ENCODE results near the gene RFX2. TPM values are rescaled to one million over a fixed set of nuclear protein-coding genes. Genes with fewer than 3 reads are reported as not detected.

Gene RFX2
- total RNA-seq, 1 experiment from 2014 or later: 3.7 TPM

DNA sequence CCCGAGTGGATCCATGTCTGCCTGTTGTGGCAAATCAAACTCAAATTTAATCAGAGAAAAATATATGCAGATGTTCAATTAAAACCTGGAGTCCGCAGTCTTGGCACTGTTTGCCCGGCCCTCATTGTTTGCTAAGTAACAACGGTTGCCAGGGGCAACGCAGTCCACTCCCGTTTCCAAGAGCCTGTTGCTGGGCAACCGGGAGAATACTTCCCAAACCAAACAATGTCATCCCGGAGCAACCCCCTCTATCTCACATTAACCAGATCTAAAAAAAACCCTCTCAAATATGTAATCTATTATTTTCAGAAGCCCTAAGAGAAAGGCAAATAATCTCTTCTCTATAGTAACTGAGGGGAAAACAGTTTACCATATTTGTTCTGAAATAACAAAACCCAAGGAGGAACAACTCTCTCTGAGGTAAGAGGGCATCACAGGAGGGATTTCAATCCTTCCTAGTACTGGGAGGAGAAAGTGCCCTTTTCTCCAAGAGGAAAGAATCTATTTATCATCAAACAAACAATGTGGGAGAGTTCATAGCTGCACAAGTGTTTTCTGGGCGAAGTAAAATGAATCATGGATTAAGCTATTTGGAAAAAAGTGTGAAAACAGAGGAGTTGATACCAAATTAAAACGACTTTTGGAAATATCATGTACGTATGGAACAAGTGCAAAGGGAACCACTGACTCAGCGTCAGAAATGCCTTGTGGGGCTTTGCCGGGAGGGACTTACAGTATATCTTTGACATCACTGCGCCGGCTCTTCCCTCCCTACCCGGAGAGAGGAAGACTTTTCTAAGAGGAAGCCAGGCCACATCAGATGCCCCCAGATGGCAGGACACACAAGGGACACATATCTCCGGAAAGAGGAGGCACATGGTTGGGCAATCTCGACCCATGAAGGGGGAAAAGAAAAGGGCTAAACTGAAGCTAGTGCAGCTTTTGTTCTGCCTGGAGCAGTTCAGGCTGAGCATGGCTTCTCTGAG lies 43.3 kb downstream of the RFX2 start:
- H3K4me2 ChIP-seq (ENCODE audit: insufficient read depth, insufficient read length, low read length): no peak overlapping the region
- H3K23ac ChIP-seq (ENCODE audit: insufficient read length, low read depth, low read length): no peak overlapping the region
- H3K27me3 Mint-ChIP-seq (ENCODE audit: low read depth): peaks cover 42% of the 10 kb centered on the region
- H3K4ac ChIP-seq (ENCODE audit: low read depth, low read length): peak overlapping the region; percentile 100
- H3K36me3 Mint-ChIP-seq (ENCODE audit: insufficient read depth in 1 of 3, low read depth in 3 of 3): no peaks in the 10 kb centered on the region; a peak in 1 of 7 replicates
- peak overlapping the region; percentile 100 for H3T11ph ChIP-seq (ENCODE audit: low read length)
- peak overlapping the region; percentile 50 for H4K8ac ChIP-seq (replicated peaks; ENCODE audit: insufficient read length, low read depth, low read length)
- TF ChIP-seq, protein P1, sequence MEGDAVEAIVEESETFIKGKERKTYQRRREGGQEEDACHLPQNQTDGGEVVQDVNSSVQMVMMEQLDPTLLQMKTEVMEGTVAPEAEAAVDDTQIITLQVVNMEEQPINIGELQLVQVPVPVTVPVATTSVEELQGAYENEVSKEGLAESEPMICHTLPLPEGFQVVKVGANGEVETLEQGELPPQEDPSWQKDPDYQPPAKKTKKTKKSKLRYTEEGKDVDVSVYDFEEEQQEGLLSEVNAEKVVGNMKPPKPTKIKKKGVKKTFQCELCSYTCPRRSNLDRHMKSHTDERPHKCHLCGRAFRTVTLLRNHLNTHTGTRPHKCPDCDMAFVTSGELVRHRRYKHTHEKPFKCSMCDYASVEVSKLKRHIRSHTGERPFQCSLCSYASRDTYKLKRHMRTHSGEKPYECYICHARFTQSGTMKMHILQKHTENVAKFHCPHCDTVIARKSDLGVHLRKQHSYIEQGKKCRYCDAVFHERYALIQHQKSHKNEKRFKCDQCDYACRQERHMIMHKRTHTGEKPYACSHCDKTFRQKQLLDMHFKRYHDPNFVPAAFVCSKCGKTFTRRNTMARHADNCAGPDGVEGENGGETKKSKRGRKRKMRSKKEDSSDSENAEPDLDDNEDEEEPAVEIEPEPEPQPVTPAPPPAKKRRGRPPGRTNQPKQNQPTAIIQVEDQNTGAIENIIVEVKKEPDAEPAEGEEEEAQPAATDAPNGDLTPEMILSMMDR (conservative IDR thresholded peaks at IDR 0.05): no peak
- peak overlapping the region; percentile 100 for H2BK120ac ChIP-seq (ENCODE audit: low read depth, low read length, poor library complexity, severe bottlenecking)
- H3K79me1 ChIP-seq (ENCODE audit: insufficient read depth, low read depth, low read length, poor library complexity, severe bottlenecking): no peaks in the 10 kb centered on the region
- H3K27ac Mint-ChIP-seq: peak overlapping the region; percentile 73 to 96 (median 95)
- H4K20me1 ChIP-seq (ENCODE audit: control insufficient read depth, insufficient read depth, insufficient read length): no peaks in the 10 kb centered on the region
- DNase-seq: peak; percentile 79
- H3K56ac ChIP-seq (ENCODE audit: insufficient read length, low read depth, low read length): no peak overlapping the region
- no peak overlapping the region for H3K4me3 Mint-ChIP-seq
- H2BK20ac ChIP-seq (ENCODE audit: low read depth, low read length, poor library complexity, severe bottlenecking): peak overlapping the region; percentile 100
- H3K14ac ChIP-seq (ENCODE audit: insufficient read depth, low read length): peak overlapping the region; percentile 97
- H2AK5ac ChIP-seq (ENCODE audit: insufficient read length, low read length): no peak overlapping the region
- H2AFZ ChIP-seq (ENCODE audit: low read length): no peak overlapping the region
- peak overlapping the region; percentile 99 for H2BK12ac ChIP-seq (ENCODE audit: insufficient read length, low read depth, low read length)
- H2BK15ac ChIP-seq (ENCODE audit: low read depth, low read length): no peak overlapping the region
- no peak overlapping the region for H3K9ac ChIP-seq (ENCODE audit: extremely low read depth, insufficient read length, low read length)
- H3K79me2 ChIP-seq (ENCODE audit: insufficient read depth, low read length): no peaks in the 10 kb centered on the region
- H3K9me3 Mint-ChIP-seq: peaks cover 4 to 6% of the 10 kb centered on the region in 2 experiments
- H4K91ac ChIP-seq (ENCODE audit: insufficient read length, low read depth, low read length): peak overlapping the region; percentile 98
- peak overlapping the region; percentile 87 for H2BK5ac ChIP-seq (ENCODE audit: insufficient read length, low read length)
- H3K27ac ChIP-seq (ENCODE audit: insufficient read length, low read depth, low read length): no peak overlapping the region
- no peaks in the 10 kb centered on the region for H3K9me3 ChIP-seq (ENCODE audit: control insufficient read depth, low read depth, low read length)
- no peaks in the 10 kb centered on the region for H3K23me2 ChIP-seq (ENCODE audit: insufficient read length, low read depth, low read length, poor library complexity, severe bottlenecking)
- H3K4me1 ChIP-seq (ENCODE audit: insufficient read depth, low read length): peaks cover 4% of the 10 kb centered on the region
- peak overlapping the region; percentile 98 for H3K18ac ChIP-seq (ENCODE audit: insufficient read length, low read depth, low read length)
- H3K4me1 Mint-ChIP-seq: peaks cover 12 to 16% of the 10 kb centered on the region in 2 experiments
- H3K27me3 ChIP-seq (ENCODE audit: insufficient read depth, low read length): no peaks in the 10 kb centered on the region
- WGBS (ENCODE audit: extremely low coverage, insufficient read length, low lambda C conversion rate): no CpG with 5 or more reads among the region's 18 CpGs
- peak overlapping the region; percentile 98 for H4K5ac ChIP-seq (ENCODE audit: insufficient read length, low read depth, low read length)
